ENCODE results near the gene SLC32A1.
A peak's percentile ranks its signal among the peaks of the same experiment; 100 is the strongest.

The SLC32A1 gene, protein sequence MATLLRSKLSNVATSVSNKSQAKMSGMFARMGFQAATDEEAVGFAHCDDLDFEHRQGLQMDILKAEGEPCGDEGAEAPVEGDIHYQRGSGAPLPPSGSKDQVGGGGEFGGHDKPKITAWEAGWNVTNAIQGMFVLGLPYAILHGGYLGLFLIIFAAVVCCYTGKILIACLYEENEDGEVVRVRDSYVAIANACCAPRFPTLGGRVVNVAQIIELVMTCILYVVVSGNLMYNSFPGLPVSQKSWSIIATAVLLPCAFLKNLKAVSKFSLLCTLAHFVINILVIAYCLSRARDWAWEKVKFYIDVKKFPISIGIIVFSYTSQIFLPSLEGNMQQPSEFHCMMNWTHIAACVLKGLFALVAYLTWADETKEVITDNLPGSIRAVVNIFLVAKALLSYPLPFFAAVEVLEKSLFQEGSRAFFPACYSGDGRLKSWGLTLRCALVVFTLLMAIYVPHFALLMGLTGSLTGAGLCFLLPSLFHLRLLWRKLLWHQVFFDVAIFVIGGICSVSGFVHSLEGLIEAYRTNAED

DNA sequence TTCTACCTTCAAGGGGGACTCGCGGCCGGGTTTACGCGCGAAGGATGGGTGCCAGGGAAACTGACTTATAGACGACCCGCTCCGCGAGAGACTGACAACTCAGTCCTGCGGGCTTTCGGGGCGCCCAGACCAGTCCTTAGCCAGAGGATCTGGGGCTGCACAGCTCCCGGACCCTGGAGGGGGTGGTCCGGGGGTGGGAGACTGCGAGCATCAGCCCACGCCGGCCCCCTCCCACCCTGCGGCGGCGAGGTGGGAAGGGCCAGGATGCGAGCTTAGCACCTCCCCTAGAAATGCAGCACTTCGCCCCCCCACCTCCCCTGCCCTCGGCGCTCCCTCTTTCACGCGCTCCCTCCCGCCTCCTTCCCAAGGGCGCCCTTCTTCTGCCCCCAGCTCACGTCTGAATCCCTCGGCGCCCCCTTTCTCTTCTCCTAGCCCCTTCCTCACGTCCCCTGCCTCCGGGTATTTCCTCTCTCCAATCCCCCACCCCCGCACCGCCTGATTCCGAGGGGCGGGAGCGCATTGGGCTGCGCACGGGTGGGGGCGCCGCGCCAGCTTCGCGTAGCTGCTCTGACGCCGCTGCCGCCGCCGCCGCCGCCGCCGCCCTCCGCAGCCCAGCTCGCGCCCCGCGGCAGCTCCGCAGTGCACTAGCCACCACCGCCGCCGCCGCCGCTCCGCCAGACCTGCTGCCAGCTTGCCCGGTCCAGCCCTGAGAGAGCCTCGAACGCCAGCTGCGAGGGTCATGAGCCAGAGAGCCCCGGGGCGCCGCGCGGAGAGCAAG, at the start of gene SLC32A1:
SLC32A1 (plus strand) TSS at position 639 of the 778 bp plus-strand sequence. CDS start 239 bp downstream, outside the sequence.
- peak; percentile 38 for DNase-seq

- DNase-seq: no peak
Measured at GRCh38 chr20:38674765-38675133, 49.5 kb upstream of the SLC32A1 start.

GRCh38 chr20:38676576-38676975, 47.7 kb upstream of the SLC32A1 start:
- no peak for DNase-seq

DNA sequence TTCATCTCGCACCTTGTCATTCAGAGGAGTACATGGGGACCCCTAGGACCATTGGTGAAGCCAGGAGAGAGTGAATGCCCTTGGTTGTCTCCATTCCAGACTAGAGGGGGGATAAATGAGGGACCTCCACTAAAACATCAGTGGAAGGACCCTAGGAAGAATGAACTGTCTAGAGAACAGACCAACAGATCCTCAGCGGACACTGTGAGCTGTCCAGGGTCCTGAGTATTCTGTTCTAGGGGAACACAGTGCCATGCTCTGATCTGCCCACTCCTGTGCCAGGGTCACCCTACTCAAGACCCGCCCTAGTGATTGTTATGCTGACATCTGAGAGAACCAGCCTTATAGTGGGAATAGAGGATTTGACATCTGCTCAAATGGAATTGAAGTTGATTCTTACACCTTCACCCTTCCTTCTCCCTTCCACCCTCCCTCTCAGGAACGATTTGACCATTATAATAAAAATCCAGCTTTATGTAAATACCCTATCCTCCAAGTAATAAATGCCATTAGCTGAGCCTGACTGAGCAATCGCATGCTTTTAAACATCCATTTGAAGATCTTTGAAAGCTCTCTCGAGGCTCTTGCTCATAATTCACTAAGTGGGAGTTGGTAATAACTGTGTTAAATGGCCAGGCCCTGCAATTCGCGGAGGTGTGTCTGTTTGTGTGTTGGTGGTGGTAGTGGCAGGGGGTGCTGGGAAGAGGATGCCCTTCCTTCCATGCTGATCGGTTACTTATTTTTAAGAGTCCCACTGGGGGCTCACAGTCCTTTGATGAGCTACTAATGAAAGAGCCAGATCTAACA, 43.6 kb upstream of the SLC32A1 start:
- DNase-seq: no peak

DNA sequence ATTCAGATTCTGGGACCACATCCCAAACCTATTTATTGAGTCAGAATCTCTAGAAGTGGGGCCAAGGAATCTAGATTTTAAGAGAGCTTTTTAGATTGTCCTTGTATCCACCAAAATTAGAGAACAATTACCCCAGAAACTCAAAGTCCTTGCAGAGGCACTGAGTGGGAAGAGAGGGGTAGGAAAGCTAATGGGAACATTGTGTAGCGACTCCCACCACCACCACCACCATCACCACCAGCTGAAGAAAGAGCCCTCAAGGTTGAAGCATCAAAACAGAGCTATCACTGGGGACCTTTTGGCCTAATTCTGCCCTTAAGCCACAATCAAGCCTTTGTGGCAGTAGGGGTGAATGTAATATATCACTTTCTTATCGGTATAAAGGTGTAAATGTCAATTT, 39.0 kb upstream of the SLC32A1 start:
- no peak for DNase-seq

DNA sequence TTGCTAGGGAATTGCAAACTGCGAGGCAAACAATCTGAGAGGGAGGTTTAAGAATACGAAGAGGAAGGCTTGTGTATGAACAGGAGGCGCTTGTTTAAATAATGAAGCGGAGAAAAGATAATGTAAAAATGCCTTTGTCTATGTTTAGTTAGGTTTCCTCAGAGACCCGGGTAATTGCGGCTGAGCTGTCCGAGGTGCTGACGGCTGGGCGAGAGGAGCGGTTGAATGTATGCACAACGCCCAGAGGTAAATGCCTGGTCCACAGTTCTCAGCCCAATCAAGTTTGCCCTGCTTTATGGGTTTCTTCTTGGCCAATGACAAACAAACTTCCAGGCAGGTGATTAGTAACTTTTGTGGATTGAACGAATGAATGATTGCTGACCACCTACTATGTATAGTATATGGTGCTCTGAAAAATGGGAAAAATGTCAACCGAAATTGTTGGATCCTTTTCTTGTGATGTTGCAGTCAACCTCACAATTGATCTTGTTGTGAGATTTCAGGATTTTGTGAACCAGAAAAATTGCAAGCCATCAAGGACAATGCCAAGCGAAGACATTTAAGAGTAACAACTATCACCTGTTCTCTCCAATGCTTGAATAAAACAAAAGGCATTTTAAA, 38.3 kb upstream of the SLC32A1 start:
- no peak for DNase-seq

- DNase-seq: no peak
Measured at GRCh38 chr20:38692436-38693411, 31.6 kb upstream of the SLC32A1 start.

DNA sequence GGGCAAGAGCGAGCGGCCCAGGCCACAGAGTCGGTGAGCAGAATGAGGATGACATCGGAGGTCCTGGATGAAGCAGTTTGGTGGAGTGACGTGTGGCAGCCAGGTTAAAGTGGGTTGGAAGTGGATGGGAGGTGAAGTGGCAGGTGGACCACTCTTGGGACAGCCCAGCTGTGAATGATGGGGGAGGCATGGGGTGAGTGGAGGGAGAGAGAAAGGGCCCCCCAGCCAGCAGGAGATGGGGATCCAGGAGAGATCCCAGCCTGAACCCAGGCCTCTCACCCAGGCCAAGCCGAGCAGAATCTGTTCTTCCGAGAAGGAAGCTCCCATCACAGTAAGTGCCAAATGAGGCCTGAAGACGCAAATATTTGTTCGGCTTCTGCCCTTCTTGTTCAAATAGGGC, 27.0 kb upstream of the SLC32A1 start:
- no peak for DNase-seq

- no peak for DNase-seq
Measured at GRCh38 chr20:38698541-38698940, 25.7 kb upstream of the SLC32A1 start.

- no peak for DNase-seq
Measured at GRCh38 chr20:38700141-38700540, 24.1 kb upstream of the SLC32A1 start.

- no peak for DNase-seq
Measured at GRCh38 chr20:38700926-38701325, 23.4 kb upstream of the SLC32A1 start.

GRCh38 chr20:38703526-38703925, 20.8 kb upstream of the SLC32A1 start:
- DNase-seq: no peak

DNA sequence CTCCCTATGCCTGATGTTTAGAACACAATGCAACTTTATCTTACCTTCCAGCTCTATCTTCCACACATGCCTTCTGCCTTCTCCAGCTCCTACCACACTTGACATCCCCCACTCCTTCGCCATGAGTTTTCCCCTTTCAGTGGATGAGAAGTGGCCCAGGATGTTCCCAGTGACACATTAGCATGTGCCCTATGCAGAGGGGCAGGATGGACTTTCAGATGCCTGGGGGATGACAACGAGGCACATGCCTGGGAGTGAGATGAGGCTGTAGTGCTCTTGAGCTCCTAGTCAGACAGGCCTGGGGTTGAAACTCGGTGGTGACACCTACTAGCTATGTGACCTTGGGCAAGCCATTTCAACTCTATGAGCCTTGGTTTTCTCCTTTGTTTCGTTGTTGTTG, 20.1 kb upstream of the SLC32A1 start:
- DNase-seq: no peak

GRCh38 chr20:38706509-38706908, 17.8 kb upstream of the SLC32A1 start:
- DNase-seq: no peak

GRCh38 chr20:38714308-38714707, 10.0 kb upstream of the SLC32A1 start:
- DNase-seq: no peak

GRCh38 chr20:38715646-38716045, 8.6 kb upstream of the SLC32A1 start:
- DNase-seq: no peak

- no peak for DNase-seq
Measured at GRCh38 chr20:38722683-38723016, 1.6 kb upstream of the SLC32A1 start.

DNA sequence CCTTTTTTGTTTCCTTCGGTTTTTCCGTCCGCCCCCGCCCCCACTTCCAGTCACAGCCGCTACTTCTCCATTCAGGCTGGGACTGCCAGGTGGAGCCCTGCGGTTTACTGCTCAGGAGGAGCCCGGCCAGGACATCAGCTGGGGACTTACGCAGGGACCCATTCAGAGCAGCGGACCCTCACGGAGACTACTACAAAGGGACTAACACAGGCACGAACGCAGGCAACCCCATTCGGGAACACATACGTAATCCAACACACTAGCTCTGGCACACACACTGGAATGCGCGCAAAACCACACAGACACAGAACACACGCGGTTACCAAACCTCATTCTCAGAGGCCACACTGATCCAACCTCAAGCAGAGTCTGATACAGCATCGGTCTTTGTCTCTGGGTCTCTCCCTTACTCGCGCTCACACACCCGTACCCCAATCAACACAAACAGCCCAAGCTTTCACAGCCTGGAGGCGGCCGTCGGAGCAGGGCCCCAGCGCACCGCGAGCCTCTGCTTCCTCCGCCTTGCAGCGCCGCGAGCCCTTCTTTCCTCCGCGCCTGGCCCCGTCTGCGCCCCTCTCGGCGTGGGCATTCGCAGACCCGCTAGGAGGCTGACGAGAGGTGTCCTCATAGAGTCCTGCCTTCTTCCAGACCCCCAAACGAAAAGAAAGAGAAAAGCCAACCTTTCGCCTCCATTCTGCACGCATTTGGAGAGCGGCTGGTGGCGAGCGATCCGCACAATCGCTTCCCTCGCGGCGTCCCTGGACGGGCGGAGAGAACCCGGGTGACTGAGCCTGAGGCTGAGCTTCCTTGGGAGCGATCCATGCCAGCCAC, 1.1 kb upstream of the SLC32A1 start:
- DNase-seq: no peak

DNA sequence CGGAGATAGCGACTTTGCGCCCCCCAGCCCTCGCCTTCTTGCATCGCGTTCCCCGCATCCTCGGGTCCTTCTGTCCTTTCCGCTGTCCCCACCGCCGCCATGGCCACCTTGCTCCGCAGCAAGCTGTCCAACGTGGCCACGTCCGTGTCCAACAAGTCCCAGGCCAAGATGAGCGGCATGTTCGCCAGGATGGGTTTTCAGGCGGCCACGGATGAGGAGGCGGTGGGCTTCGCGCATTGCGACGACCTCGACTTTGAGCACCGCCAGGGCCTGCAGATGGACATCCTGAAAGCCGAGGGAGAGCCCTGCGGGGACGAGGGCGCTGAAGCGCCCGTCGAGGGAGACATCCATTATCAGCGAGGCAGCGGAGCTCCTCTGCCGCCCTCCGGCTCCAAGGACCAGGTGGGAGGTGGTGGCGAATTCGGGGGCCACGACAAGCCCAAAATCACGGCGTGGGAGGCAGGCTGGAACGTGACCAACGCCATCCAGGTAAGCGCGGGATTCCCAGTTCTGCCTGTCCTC, 401 bp downstream of the SLC32A1 start:
- no peak for DNase-seq

- no peak for DNase-seq
Measured at GRCh38 chr20:38725148-38725901, 1.0 kb downstream of the SLC32A1 start.

Data from NCI-H345 (cell line).